Activated CD4-positive, alpha-beta T cell treated with anti-CD3 and anti-CD28 coated beads, Interleukin-2, amount 10 ng/mL, durations not matched to agents 7 days and 5 days (primary cell): ENCODE results near the gene SLC6A3. TPM values are rescaled to one million over a fixed set of nuclear protein-coding genes. Genes with fewer than 3 reads are reported as not detected.

ENCODE experiments used
- CTCF ChIA-PET: fragments of 350-600 bp; sonication (Branson Sonifier 250); formaldehyde crosslinking; loops from one replicate; lab custom pipeline; 2021; ENCODE audit warnings: antibody characterized with exemption; lab: Charles Lee
- POLR2A ChIA-PET: fragments of 350-600 bp; sonication (Branson Sonifier 250); formaldehyde crosslinking; loops from one replicate; lab custom pipeline; 2021; ENCODE audit warnings: antibody characterized with exemption; lab: Charles Lee
- DNase-seq: peaks from one replicate; pipeline ENCODE4 v3.0.0-alpha.2; 2020
- H3K27ac Mint-ChIP-seq: one replicate; pipeline ENCODE4 v1.8.0; 2021; ENCODE audit warnings: mild to moderate bottlenecking, moderate library complexity, mixed read lengths
- H3K27me3 Mint-ChIP-seq: one replicate; pipeline ENCODE4 v1.8.0; 2021; ENCODE audit warnings: mixed read lengths
- H3K36me3 Mint-ChIP-seq: one replicate; pipeline ENCODE4 v1.8.0; 2021; ENCODE audit warnings: low read depth, mixed read lengths
- H3K4me1 Mint-ChIP-seq: one replicate; pipeline ENCODE4 v1.8.0; 2021; ENCODE audit warnings: mixed read lengths
- H3K4me3 Mint-ChIP-seq: one replicate; pipeline ENCODE4 v1.8.0; 2021; ENCODE audit warnings: mild to moderate bottlenecking, moderate library complexity, mixed read lengths
- H3K9me3 Mint-ChIP-seq: one replicate; pipeline ENCODE4 v1.8.0; 2021; ENCODE audit warnings: mixed read lengths
- total RNA-seq, 2 experiments: library from RNA; stranded (reverse); gene quantifications; one replicate each; pipeline ENCODE4 v1.2.3, GENCODE V29; 2021

SLC6A3 gene
- total RNA-seq, 2 experiments from 2014 or later, result 0.08 TPM; not detected in 1

- Mint-ChIP-seq H3K36me3 (peaks cover 10% of the 10 kb centered on the region), H3K9me3 (no peaks in the 10 kb centered on the region), H3K4me1 (peaks cover 11% of the 10 kb centered on the region), H3K27me3 (no peaks in the 10 kb centered on the region), H3K4me3 (no peak overlapping the region), H3K27ac (no peak overlapping the region)
- ChIA-PET POLR2A (no interaction called here), CTCF (interaction anchor here (0.6 to 1.1 kb wide), 3 partner anchors 10 to 86 kb away, joined by 3 to 4 read pairs (median 4); no protein-coding TSS in a partner anchor)
- DNase-seq, result no peak
Measured at GRCh38 chr5:1483856-1484729, 38.9 kb upstream of the SLC6A3 start.

DNA sequence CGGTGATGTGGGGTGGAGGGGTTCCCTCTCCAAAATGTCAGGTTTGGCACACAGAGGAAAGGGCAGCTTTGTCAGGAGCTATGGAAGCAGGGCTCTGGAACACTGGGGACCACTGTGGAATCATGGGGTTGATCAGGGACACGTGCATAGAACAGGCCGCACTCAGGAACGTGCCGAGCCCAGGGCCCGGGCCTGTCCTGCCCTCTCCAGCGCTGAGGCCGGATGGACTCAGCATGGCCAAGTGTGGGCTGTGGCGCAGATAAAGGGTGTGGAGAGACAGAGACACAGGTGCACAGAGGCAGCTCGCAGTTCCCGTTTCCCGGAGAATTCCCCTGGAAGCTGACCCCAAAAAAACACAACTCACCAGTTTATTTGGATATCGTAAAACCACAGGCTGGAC, 37.8 kb upstream of the SLC6A3 start:
- ChIA-PET CTCF (interaction anchor here (0.7 to 1.1 kb wide), 2 partner anchors 9 to 85 kb away, joined by 3 to 4 read pairs; no protein-coding TSS in a partner anchor), POLR2A (no interaction called here)
- Mint-ChIP-seq H3K27ac (no peak overlapping the region), H3K4me1 (peaks cover 6% of the 10 kb centered on the region), H3K36me3 (peaks cover 11% of the 10 kb centered on the region), H3K9me3 (no peaks in the 10 kb centered on the region), H3K4me3 (no peak overlapping the region), H3K27me3 (no peaks in the 10 kb centered on the region)
- no peak for DNase-seq

DNA sequence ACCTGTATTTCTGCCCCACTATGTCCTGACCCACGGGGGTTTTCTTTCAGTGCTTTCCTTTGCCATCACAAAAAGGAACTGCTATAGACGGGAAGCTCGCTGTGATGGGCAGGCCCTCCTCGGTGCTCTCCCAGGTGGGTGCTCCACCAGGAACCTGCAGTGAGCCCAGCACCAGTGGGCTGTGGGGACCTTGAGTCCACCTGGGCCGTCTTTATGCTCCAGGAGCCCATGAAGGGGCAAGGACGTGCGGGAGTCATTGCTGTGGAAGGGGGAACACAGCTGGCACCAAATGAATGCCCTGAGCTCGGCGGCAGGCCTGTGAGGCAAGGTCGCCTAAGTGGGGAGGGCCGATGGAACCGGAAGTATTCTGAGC, 36.7 kb upstream of the SLC6A3 start:
- Mint-ChIP-seq H3K27me3 (no peaks in the 10 kb centered on the region), H3K4me1 (peaks cover 6% of the 10 kb centered on the region), H3K36me3 (peaks cover 7% of the 10 kb centered on the region), H3K9me3 (no peaks in the 10 kb centered on the region), H3K4me3 (no peak overlapping the region), H3K27ac (no peak overlapping the region)
- ChIA-PET CTCF (no interaction called here), POLR2A (no interaction called here)
- DNase-seq, result no peak

GRCh38 chr5:1481266-1481958, 36.2 kb upstream of the SLC6A3 start:
- H3K27ac Mint-ChIP-seq, result peak overlapping the region; percentile 6
- H3K27me3 Mint-ChIP-seq, result no peaks in the 10 kb centered on the region
- no peak for DNase-seq
- H3K4me1 Mint-ChIP-seq, result peaks cover 6% of the 10 kb centered on the region
- POLR2A ChIA-PET, result no interaction called here
- no peak overlapping the region for H3K4me3 Mint-ChIP-seq
- CTCF ChIA-PET, result no interaction called here
- H3K9me3 Mint-ChIP-seq, result no peaks in the 10 kb centered on the region
- peaks cover 9% of the 10 kb centered on the region for H3K36me3 Mint-ChIP-seq

GRCh38 chr5:1480806-1481205, 35.6 kb upstream of the SLC6A3 start:
- Mint-ChIP-seq H3K27me3 (no peaks in the 10 kb centered on the region), H3K27ac (no peak overlapping the region), H3K9me3 (no peaks in the 10 kb centered on the region), H3K4me3 (no peak overlapping the region), H3K36me3 (peaks cover 13% of the 10 kb centered on the region), H3K4me1 (peaks cover 6% of the 10 kb centered on the region)
- no peak for DNase-seq
- ChIA-PET CTCF (interaction anchor here (1.0 kb wide), 1 partner anchor 164 kb away, joined by 3 read pairs; no protein-coding TSS in a partner anchor), POLR2A (no interaction called here)

- POLR2A ChIA-PET, result no interaction called here
- Mint-ChIP-seq H3K36me3 (peaks cover 13% of the 10 kb centered on the region), H3K4me1 (peaks cover 6% of the 10 kb centered on the region), H3K4me3 (no peak overlapping the region), H3K27ac (no peak overlapping the region), H3K9me3 (no peaks in the 10 kb centered on the region), H3K27me3 (no peaks in the 10 kb centered on the region)
- no peak for DNase-seq
- CTCF ChIA-PET, result interaction anchor here (1.0 kb wide), 1 partner anchor 165 kb away, joined by 3 read pairs; no protein-coding TSS in a partner anchor
Measured at GRCh38 chr5:1480217-1480616, 35.0 kb upstream of the SLC6A3 start.

GRCh38 chr5:1479581-1480188, 34.4 kb upstream of the SLC6A3 start:
- CTCF ChIA-PET, result interaction anchor here (1.0 to 1.8 kb wide), 2 partner anchors 13 to 165 kb away, joined by 3 to 5 read pairs; no protein-coding TSS in a partner anchor
- Mint-ChIP-seq H3K27ac (no peak overlapping the region), H3K36me3 (peaks cover 13% of the 10 kb centered on the region), H3K9me3 (no peaks in the 10 kb centered on the region), H3K4me1 (peaks cover 6% of the 10 kb centered on the region), H3K4me3 (no peak overlapping the region), H3K27me3 (no peaks in the 10 kb centered on the region)
- peak; percentile 27 for DNase-seq
- POLR2A ChIA-PET, result no interaction called here

DNA sequence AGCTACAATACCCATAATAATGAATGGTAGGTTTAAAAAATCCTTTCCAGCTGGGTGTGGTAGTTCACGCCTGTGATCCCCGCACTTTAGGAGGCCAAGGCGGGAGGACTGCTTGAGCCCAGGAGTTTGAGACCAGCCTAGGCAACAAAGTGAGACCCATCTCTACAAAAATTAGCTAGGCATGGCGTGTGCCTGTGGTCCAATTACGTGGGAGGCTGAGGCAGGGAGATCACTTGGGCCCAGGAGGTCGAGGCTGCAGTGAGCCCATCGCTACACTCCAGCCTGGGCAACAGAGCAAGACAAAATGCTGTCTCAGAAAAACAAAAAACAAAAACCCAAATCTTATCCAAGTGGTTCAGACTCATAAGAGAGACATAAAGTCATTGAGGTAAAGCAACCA, 33.8 kb upstream of the SLC6A3 start:
- no peaks in the 10 kb centered on the region for H3K9me3 Mint-ChIP-seq
- H3K27me3 Mint-ChIP-seq, result no peaks in the 10 kb centered on the region
- peaks cover 6% of the 10 kb centered on the region for H3K4me1 Mint-ChIP-seq
- ChIA-PET POLR2A (no interaction called here), CTCF (interaction anchor here (1.8 kb wide), 1 partner anchor 13 kb away, joined by 5 read pairs; no protein-coding TSS in a partner anchor)
- H3K36me3 Mint-ChIP-seq, result peaks cover 13% of the 10 kb centered on the region
- no peak for DNase-seq
- H3K4me3 Mint-ChIP-seq, result no peak overlapping the region
- H3K27ac Mint-ChIP-seq, result no peak overlapping the region

- H3K9me3 Mint-ChIP-seq, result no peaks in the 10 kb centered on the region
- ChIA-PET POLR2A (no interaction called here), CTCF (interaction anchor here (1.8 kb wide), 1 partner anchor 14 kb away, joined by 5 read pairs; no protein-coding TSS in a partner anchor)
- H3K4me1 Mint-ChIP-seq, result peaks cover 6% of the 10 kb centered on the region
- DNase-seq, result no peak
- H3K27ac Mint-ChIP-seq, result no peak overlapping the region
- H3K4me3 Mint-ChIP-seq, result no peak overlapping the region
- H3K27me3 Mint-ChIP-seq, result no peaks in the 10 kb centered on the region
- H3K36me3 Mint-ChIP-seq, result peaks cover 13% of the 10 kb centered on the region
Measured at GRCh38 chr5:1478271-1479035, 33.2 kb upstream of the SLC6A3 start.

- H3K27ac Mint-ChIP-seq, result no peak overlapping the region
- no peak for DNase-seq
- CTCF ChIA-PET, result no interaction called here
Measured at GRCh38 chr5:1477341-1477740, 32.1 kb upstream of the SLC6A3 start.

DNA sequence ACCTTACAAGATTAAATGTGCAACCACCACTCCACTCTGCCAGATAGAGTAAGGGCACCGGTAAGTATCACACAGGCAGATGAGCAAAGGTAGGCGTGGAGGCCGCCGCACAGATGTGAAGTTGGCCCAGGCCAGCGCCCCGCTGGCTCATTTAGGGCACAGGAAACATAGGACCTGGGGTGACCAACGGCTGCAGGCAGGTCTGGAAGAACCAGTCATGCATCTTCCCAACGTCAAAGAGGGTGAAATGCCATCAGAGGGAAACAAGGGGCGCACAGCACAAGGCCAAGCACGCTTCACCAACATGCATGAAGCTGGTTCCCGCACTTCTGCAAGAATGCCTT, 31.7 kb upstream of the SLC6A3 start:
- ChIA-PET POLR2A (no interaction called here), CTCF (no interaction called here)
- H3K36me3 Mint-ChIP-seq, result peaks cover 13% of the 10 kb centered on the region
- H3K27me3 Mint-ChIP-seq, result no peaks in the 10 kb centered on the region
- H3K9me3 Mint-ChIP-seq, result no peaks in the 10 kb centered on the region
- DNase-seq, result no peak
- peaks cover 4% of the 10 kb centered on the region for H3K4me1 Mint-ChIP-seq
- no peak overlapping the region for H3K27ac Mint-ChIP-seq
- no peak overlapping the region for H3K4me3 Mint-ChIP-seq

More at GRCh38 chr5:1477341-1477740, 32.1 kb upstream of the SLC6A3 start:
- POLR2A ChIA-PET, result no interaction called here
- Mint-ChIP-seq H3K4me3 (no peak overlapping the region), H3K4me1 (peaks cover 6% of the 10 kb centered on the region), H3K9me3 (no peaks in the 10 kb centered on the region), H3K36me3 (peaks cover 13% of the 10 kb centered on the region), H3K27me3 (no peaks in the 10 kb centered on the region)
